SK-N-SH (cell line): ENCODE measurements around the gene ERRFI1. TPM values are rescaled to one million over a fixed set of nuclear protein-coding genes. Genes with fewer than 3 reads are reported as not detected.

Source experiments
- CTCF ChIA-PET: fragments of 300-600, 350-600 bp; formaldehyde crosslinking; extraction: SDS; loops from one replicate; lab custom pipeline; 2021; lab: Yijun Ruan, JAX
- POLR2A ChIA-PET: fragments of 350-600 bp; sonication (Branson Sonifier 250); formaldehyde crosslinking; extraction: SDS; loops from one replicate; lab custom pipeline; 2020; ENCODE audit warnings: antibody characterized with exemption, inconsistent platforms; lab: Yijun Ruan, JAX
- DNase-seq: peaks from one replicate; pipeline ENCODE4 v3.0.0; 2012
- H2AFZ ChIP-seq: fragments of 200-600 bp; sonication (generic); 2 replicates; pipeline ENCODE4 v1.8.1; 2016; ENCODE audit warnings: antibody characterized with exemption, mild to moderate bottlenecking, low read depth
- H3F3A ChIP-seq: fragments of 200-600 bp; sonication (generic); replicated peaks from 2 replicates; pipeline ENCODE3; 2016; ENCODE audit warnings: antibody characterized with exemption, mild to moderate bottlenecking; ENCODE audit not compliant: insufficient read depth
- H3K27ac ChIP-seq, 2 experiments: fragments of 200-500 bp in 1 of 2; fragments of 200-600 bp in 1 of 2; sonication (Bioruptor generic) in 1 of 2; sonication (generic), shearing (Covaris generic) in 1 of 2; 2 replicates each; pipeline versions ENCODE4 v1.5.1 to v1.6.1; 2014 to 2016; ENCODE audit warnings: low read depth in 2 of 2, inconsistent platforms in 1 of 2, low read length in 1 of 2, mild to moderate bottlenecking in 1 of 2, mixed read lengths in 1 of 2
- H3K27me3 ChIP-seq: fragments of 200-600 bp; sonication (generic), shearing (Covaris generic); 2 replicates; pipeline ENCODE4 v1.6.1; 2016; ENCODE audit warnings: mixed run types; ENCODE audit not compliant: insufficient read depth
- H3K36me3 ChIP-seq, 2 experiments: fragments of 200-500 bp in 1 of 2; fragments of 200-600 bp in 1 of 2; sonication (Bioruptor generic) in 1 of 2; sonication (generic) in 1 of 2; replicated peaks in 1 of 2; 2 replicates each; pipeline versions ENCODE3 to v1.5.1; 2014 to 2016; ENCODE audit warnings: low read length in 1 of 2, mild to moderate bottlenecking in 1 of 2; ENCODE audit not compliant: insufficient read depth in 2 of 2, control insufficient read depth in 1 of 2
- H3K4me1 ChIP-seq, 2 experiments: fragments of 200-500 bp in 1 of 2; fragments of 200-600 bp in 1 of 2; sonication (Bioruptor generic) in 1 of 2; sonication (generic), shearing (Covaris generic) in 1 of 2; 2 replicates each; pipeline versions ENCODE4 v1.5.1 to v1.6.1; 2014 to 2016; ENCODE audit warnings: low read depth in 1 of 2, low read length in 1 of 2, mixed run types in 1 of 2; ENCODE audit not compliant: insufficient read depth in 2 of 2, control insufficient read depth in 1 of 2
- H3K4me2 ChIP-seq: fragments of 200-600 bp; sonication (generic), shearing (Covaris generic); 2 replicates; pipeline ENCODE4 v1.6.1; 2017; ENCODE audit warnings: mixed run types
- H3K4me3 ChIP-seq, 2 experiments: fragments of 200-500 bp in 1 of 2; fragments of 200-600 bp in 1 of 2; sonication (Bioruptor generic) in 1 of 2; sonication (generic), shearing (Covaris generic) in 1 of 2; 2 replicates each; pipeline versions ENCODE4 v1.5.1 to v1.8.1; 2014 to 2016; ENCODE audit warnings: low read depth in 2 of 2, inconsistent platforms in 1 of 2, low read length in 1 of 2, mild to moderate bottlenecking in 1 of 2, mixed read lengths in 1 of 2, moderate library complexity in 1 of 2
- H3K79me2 ChIP-seq: fragments of 200-600 bp; sonication (generic); 2 replicates; pipeline ENCODE4 v1.8.1; 2017; ENCODE audit warnings: mild to moderate bottlenecking; ENCODE audit not compliant: insufficient read depth
- H3K9ac ChIP-seq: fragments of 200-600 bp; sonication (generic); 2 replicates; pipeline ENCODE4 v1.6.1; 2017; ENCODE audit warnings: mixed run types
- H3K9me2 ChIP-seq: fragments of 200-600 bp; sonication (generic); 2 replicates; pipeline ENCODE4 v1.6.1; 2017; ENCODE audit warnings: mixed run types
- H3K9me3 ChIP-seq: fragments of 200-600 bp; sonication (generic); 2 replicates; pipeline ENCODE4 v1.6.1; 2017; ENCODE audit warnings: mixed run types, mild to moderate bottlenecking, moderate library complexity
- H4K20me1 ChIP-seq: fragments of 200-600 bp; sonication (generic); 2 replicates; pipeline ENCODE4 v1.6.1; 2017; ENCODE audit warnings: mild to moderate bottlenecking, mixed run types; ENCODE audit not compliant: insufficient read depth
- CTCF ChIP-seq: fragments of 200-600 bp; sonication (generic); IDR thresholded peaks from 2 replicates; pipeline ENCODE4 v1.6.1; 2017; ENCODE audit warnings: antibody characterized with exemption, mild to moderate bottlenecking, moderate library complexity
- EP300 ChIP-seq, 2 experiments: IDR thresholded peaks; 2 replicates each; pipeline versions ENCODE4 v1.4.0 to v1.6.1; 2012; ENCODE audit warnings: borderline replicate concordance in 1 of 2, low read depth in 1 of 2, low read length in 1 of 2
- FOSL2 ChIP-seq: IDR thresholded peaks from 2 replicates; pipeline ENCODE4 v1.4.0; 2012; ENCODE audit warnings: low read depth, mild to moderate bottlenecking, moderate library complexity, borderline replicate concordance
- FOXM1 ChIP-seq: IDR thresholded peaks from 2 replicates; pipeline ENCODE4 v1.4.0; 2012; ENCODE audit warnings: low read depth, mild to moderate bottlenecking
- JUND ChIP-seq: IDR thresholded peaks from 2 replicates; pipeline ENCODE4 v1.4.0; 2012
- MEF2A ChIP-seq: IDR thresholded peaks from 2 replicates; pipeline ENCODE4 v1.4.0; 2012; ENCODE audit warnings: low read depth, borderline replicate concordance
- NFIC ChIP-seq: IDR thresholded peaks from 2 replicates; pipeline ENCODE4 v1.4.0; 2012; ENCODE audit warnings: borderline replicate concordance
- POLR2AphosphoS5 ChIP-seq: IDR thresholded peaks from 2 replicates; pipeline ENCODE4 v1.6.1; 2012; ENCODE audit warnings: low read depth, low read length
- RAD21 ChIP-seq: IDR thresholded peaks from 2 replicates; pipeline ENCODE4 v1.6.1; 2012; ENCODE audit warnings: mild to moderate bottlenecking, low read length
- RCOR1 ChIP-seq: fragments of 150-350 bp; IDR thresholded peaks from 2 replicates; pipeline ENCODE4 v1.6.1; 2017; ENCODE audit warnings: antibody characterized with exemption, low read length
- RXRA ChIP-seq: IDR thresholded peaks from 2 replicates; pipeline ENCODE4 v1.4.0; 2012; ENCODE audit warnings: low read depth, mild to moderate bottlenecking, borderline replicate concordance
- SMC3 ChIP-seq: IDR thresholded peaks from 2 replicates; pipeline ENCODE4 v1.6.1; 2012; ENCODE audit warnings: low read depth, low read length, improper control_type of control experiment
- TCF12 ChIP-seq: IDR thresholded peaks from 2 replicates; pipeline ENCODE4 v1.4.0; 2012
- USF1 ChIP-seq: IDR thresholded peaks from 2 replicates; pipeline ENCODE4 v1.4.0; 2012; ENCODE audit warnings: low read depth, borderline replicate concordance
- YY1 ChIP-seq: IDR thresholded peaks from 2 replicates; pipeline ENCODE4 v1.4.0; 2012; ENCODE audit warnings: low read depth, mild to moderate bottlenecking
- WGBS: methylation state at CpG from one replicate; pipeline ENCODE4 v1.1.6; 2017; ENCODE audit warnings: low lambda C conversion rate; 5-methylcytosine and 5-hydroxymethylcytosine counted together
- polyA plus RNA-seq, 3 experiments: library from polyadenylated mRNA; depleted of rRNA; stranded (reverse); fragments of >200 nt; gene quantifications; 2 replicates each; pipeline ENCODE4 v1.2.3, GENCODE V29; 2012
- TF ChIP-seq, protein P1 (sequence below): IDR thresholded peaks from 2 replicates; pipeline ENCODE4; 2012
- TF ChIP-seq, protein P2 (sequence below): IDR thresholded peaks from 2 replicates; pipeline ENCODE4 v1.4.0; 2012; ENCODE audit warnings: low read depth, borderline replicate concordance

Gene ERRFI1
- polyA plus RNA-seq, 1 of the 3 experiments (the other 2 are of a cell fraction): 65.6 TPM

DNA sequence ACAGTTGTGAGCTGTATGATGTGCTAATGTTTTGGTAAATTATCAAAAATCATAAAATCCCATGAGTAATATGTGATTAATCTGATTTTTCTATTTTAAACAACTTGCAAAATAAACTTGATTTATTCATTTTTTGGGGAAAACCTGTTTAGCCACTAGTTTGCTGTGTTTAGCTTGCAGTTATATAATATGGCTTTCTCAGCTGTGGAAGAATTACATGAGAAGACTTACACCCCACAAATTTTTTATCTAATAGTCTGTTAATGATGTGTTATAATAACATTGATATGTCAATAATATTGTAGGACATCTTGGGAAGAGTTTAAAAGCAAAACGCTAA is 2.4 kb upstream of the ERRFI1 start (continued):
- TF ChIP-seq CTCF (no peak), RAD21 (no peak), FOXM1 (no peak), USF1 (no peak)

GRCh38 chr1:8027748-8028570 is 1.9 kb upstream of the ERRFI1 start:
- no peaks in the 10 kb centered on the region for H3K27me3 ChIP-seq
- peaks cover 32% of the 10 kb centered on the region for H3K79me2 ChIP-seq
- DNase-seq: no peak
- H3K4me3 ChIP-seq: 0 out of 4 replicates have a peak overlapping the region, but pooled peaks of 1 of the 2 experiments have one; percentile 9
- H2AFZ ChIP-seq: no peak overlapping the region
- H3K9ac ChIP-seq: peak overlapping the region; percentile 92; the same call in 1 of the 2 replicates
- 9% methylated on average over 8 of the region's 8 CpGs for WGBS
- no peaks in the 10 kb centered on the region for H3K9me3 ChIP-seq
- H3K9me2 ChIP-seq: no peaks in the 10 kb centered on the region
- peaks cover 25% of the 10 kb centered on the region for H4K20me1 ChIP-seq
- POLR2A ChIA-PET: interaction anchor here (0.7 kb wide), 1 partner anchor 288 kb away, joined by 3 read pairs; no protein-coding TSS in a partner anchor
- peaks cover 0 to 3% of the 10 kb centered on the region in 2 experiments for H3K36me3 ChIP-seq
- H3K27ac ChIP-seq: peak overlapping the region; percentile 29 to 89; a peak in 3 of 4 replicates
- CTCF ChIA-PET: interaction anchor here (0.5 to 6.0 kb wide), 5 partner anchors 13 to 287 kb away, joined by 3 to 62 read pairs (median 5); no protein-coding TSS in a partner anchor
- H3K4me1 ChIP-seq: peaks cover 12 to 36% of the 10 kb centered on the region in 2 experiments
- TF ChIP-seq RCOR1: no peak
- peak; percentile 66 for TF ChIP-seq FOSL2
- no peak for TF ChIP-seq RXRA
- peak; percentile 61 for TF ChIP-seq TCF12
- TF ChIP-seq, protein P1, sequence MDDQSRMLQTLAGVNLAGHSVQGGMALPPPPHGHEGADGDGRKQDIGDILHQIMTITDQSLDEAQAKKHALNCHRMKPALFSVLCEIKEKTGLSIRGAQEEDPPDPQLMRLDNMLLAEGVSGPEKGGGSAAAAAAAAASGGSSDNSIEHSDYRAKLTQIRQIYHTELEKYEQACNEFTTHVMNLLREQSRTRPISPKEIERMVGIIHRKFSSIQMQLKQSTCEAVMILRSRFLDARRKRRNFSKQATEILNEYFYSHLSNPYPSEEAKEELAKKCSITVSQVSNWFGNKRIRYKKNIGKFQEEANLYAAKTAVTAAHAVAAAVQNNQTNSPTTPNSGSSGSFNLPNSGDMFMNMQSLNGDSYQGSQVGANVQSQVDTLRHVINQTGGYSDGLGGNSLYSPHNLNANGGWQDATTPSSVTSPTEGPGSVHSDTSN: peak; percentile 72
- peak; percentile 38; the same call in 1 of the 2 replicates for TF ChIP-seq POLR2AphosphoS5
- peak; percentile 72; the same call in 1 of the 2 replicates for TF ChIP-seq MEF2A
- peak in 1 of 2 experiments; percentile 62; a peak in 1 of 4 replicates for TF ChIP-seq EP300 (IDR thresholded peaks at IDR 0.05; ENCODE audit: borderline replicate concordance in 1 of 2, low read depth in 1 of 2, low read length in 1 of 2)
- TF ChIP-seq, protein P2, sequence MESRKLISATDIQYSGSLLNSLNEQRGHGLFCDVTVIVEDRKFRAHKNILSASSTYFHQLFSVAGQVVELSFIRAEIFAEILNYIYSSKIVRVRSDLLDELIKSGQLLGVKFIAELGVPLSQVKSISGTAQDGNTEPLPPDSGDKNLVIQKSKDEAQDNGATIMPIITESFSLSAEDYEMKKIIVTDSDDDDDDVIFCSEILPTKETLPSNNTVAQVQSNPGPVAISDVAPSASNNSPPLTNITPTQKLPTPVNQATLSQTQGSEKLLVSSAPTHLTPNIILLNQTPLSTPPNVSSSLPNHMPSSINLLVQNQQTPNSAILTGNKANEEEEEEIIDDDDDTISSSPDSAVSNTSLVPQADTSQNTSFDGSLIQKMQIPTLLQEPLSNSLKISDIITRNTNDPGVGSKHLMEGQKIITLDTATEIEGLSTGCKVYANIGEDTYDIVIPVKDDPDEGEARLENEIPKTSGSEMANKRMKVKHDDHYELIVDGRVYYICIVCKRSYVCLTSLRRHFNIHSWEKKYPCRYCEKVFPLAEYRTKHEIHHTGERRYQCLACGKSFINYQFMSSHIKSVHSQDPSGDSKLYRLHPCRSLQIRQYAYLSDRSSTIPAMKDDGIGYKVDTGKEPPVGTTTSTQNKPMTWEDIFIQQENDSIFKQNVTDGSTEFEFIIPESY: peak; percentile 39; the same call in 1 of the 2 replicates
- peak; percentile 72 for TF ChIP-seq JUND
- peak; percentile 40 for TF ChIP-seq NFIC
- TF ChIP-seq YY1: no peak
- TF ChIP-seq SMC3: no peak
- TF ChIP-seq, all 33 proteins: peak for 9
- H3K4me2 ChIP-seq: peak overlapping the region; percentile 92
- H3F3A ChIP-seq: peaks cover 34% of the 10 kb centered on the region
